ENCODE results near the gene ACKR3. TPM values are rescaled to one million over a fixed set of nuclear protein-coding genes. Genes with fewer than 3 reads are reported as not detected.

ACKR3 gene
- total RNA-seq, 1 donor from 2014 or later: 75.6 TPM

DNA sequence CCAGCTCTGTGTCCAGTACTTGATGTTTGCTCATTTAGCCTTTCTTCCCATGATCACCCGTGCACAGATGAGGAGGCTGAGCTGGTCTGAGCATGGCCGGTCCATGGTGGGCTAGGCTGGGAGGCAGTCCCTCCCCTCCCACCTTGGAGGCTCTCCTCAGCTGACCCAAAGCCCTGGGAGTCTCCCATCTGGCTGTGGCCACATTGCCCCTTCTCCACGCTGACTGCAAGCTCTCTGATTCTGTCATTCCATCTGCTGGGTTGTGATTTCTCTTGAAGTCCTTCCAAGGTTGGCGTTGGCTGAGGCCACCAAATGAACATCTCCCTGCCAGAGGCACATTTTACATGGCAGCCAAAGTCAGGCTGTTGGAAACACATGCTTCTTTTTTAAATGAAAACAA, 44.0 kb downstream of the ACKR3 start:
- Histone ChIP-seq H3K36me3 (no peaks in the 10 kb centered on the region), H3K27me3 (no peaks in the 10 kb centered on the region), H3K9me3 (no peaks in the 10 kb centered on the region), H3K27ac (no peak overlapping the region), H3K4me3 (no peak overlapping the region), H3K4me1 (no peaks in the 10 kb centered on the region)
- DNase-seq (ENCODE audit: low spot score in 2 of 2): no peak
- intact Hi-C loops (cut with DNase I): no loop called here
- TF ChIP-seq, protein P1, sequence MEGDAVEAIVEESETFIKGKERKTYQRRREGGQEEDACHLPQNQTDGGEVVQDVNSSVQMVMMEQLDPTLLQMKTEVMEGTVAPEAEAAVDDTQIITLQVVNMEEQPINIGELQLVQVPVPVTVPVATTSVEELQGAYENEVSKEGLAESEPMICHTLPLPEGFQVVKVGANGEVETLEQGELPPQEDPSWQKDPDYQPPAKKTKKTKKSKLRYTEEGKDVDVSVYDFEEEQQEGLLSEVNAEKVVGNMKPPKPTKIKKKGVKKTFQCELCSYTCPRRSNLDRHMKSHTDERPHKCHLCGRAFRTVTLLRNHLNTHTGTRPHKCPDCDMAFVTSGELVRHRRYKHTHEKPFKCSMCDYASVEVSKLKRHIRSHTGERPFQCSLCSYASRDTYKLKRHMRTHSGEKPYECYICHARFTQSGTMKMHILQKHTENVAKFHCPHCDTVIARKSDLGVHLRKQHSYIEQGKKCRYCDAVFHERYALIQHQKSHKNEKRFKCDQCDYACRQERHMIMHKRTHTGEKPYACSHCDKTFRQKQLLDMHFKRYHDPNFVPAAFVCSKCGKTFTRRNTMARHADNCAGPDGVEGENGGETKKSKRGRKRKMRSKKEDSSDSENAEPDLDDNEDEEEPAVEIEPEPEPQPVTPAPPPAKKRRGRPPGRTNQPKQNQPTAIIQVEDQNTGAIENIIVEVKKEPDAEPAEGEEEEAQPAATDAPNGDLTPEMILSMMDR (IDR thresholded peaks at IDR 0.05): no peak

DNA sequence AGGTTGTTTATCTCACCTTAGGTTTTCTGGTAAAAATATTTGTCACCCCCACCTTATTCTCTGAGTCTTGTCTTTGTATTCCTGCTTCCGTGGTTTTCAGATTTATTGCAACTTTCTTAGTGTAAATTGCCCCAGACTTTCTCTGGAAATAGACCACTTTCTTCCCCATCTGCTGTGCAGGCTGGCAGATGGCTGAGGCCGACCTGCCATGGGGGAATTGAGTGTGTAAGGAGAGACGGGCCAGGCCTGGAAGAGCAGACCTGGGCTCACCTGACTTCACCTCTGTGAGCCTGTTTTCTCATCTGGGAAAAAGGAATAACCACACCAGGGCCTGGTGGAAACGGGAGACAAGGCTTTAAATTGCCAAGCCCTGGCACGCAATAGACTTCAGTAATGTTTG, 44.9 kb downstream of the ACKR3 start:
- no peaks in the 10 kb centered on the region for H3K9me3 ChIP-seq
- H3K27ac ChIP-seq: no peak overlapping the region
- H3K36me3 ChIP-seq: no peaks in the 10 kb centered on the region
- H3K4me3 ChIP-seq: no peak overlapping the region
- no peak for DNase-seq (ENCODE audit: low spot score in 2 of 2)
- TF ChIP-seq, protein P1 (IDR thresholded peaks at IDR 0.05): no peak
- H3K4me1 ChIP-seq: no peaks in the 10 kb centered on the region
- intact Hi-C loops (cut with DNase I): no loop called here
- H3K27me3 ChIP-seq: no peaks in the 10 kb centered on the region

DNA sequence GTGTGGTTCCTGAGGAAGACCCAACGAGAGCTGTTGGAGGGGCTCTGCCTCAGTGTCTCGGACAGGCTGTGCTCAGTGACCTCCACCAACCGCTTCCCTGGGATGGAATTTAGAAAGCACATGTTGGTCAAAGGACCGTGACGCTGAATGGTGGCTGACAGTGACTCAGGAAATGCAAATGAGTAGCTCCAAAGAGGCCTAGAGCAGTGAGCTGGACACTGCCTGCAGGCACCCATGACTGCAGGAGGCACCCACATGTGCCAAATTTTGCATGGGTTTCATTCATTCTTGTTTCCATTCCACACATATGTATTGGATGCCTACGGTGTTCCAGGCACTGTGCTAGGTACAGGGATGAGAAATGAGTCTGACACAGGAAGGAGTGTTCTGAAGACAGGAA, 46.4 kb downstream of the ACKR3 start:
- no peak overlapping the region for H3K27ac ChIP-seq
- DNase-seq (ENCODE audit: low spot score in 2 of 2): no peak
- intact Hi-C loops (cut with DNase I): no loop called here
- no peak overlapping the region for H3K4me3 ChIP-seq
- no peaks in the 10 kb centered on the region for H3K9me3 ChIP-seq
- no peaks in the 10 kb centered on the region for H3K36me3 ChIP-seq
- H3K4me1 ChIP-seq: no peaks in the 10 kb centered on the region
- H3K27me3 ChIP-seq: no peaks in the 10 kb centered on the region
- TF ChIP-seq, protein P1 (IDR thresholded peaks at IDR 0.05): no peak

DNA sequence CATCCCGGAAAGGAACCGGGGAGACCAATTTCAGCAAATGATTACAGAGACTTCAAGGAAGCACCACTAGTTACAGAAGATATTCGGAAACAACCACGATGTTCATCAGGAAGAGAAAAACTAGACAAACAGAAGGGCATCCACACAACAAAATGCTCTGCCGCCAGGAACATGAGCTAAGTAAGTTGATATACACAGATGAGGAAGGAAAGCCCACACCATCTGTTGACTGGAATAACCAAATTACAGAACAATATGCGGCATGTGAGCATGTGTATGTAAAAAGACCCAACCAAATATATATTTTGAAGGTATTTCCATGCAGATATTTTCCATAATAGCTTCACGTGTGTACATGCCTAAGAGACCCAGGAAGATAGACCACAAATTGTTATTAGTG, 47.0 kb downstream of the ACKR3 start:
- DNase-seq (ENCODE audit: low spot score in 2 of 2): no peak
- no peaks in the 10 kb centered on the region for H3K27me3 ChIP-seq
- intact Hi-C loops (cut with DNase I): no loop called here
- TF ChIP-seq, protein P1 (IDR thresholded peaks at IDR 0.05): no peak
- H3K36me3 ChIP-seq: no peaks in the 10 kb centered on the region
- no peak overlapping the region for H3K4me3 ChIP-seq
- no peaks in the 10 kb centered on the region for H3K9me3 ChIP-seq
- H3K4me1 ChIP-seq: no peaks in the 10 kb centered on the region
- H3K27ac ChIP-seq: no peak overlapping the region

DNA sequence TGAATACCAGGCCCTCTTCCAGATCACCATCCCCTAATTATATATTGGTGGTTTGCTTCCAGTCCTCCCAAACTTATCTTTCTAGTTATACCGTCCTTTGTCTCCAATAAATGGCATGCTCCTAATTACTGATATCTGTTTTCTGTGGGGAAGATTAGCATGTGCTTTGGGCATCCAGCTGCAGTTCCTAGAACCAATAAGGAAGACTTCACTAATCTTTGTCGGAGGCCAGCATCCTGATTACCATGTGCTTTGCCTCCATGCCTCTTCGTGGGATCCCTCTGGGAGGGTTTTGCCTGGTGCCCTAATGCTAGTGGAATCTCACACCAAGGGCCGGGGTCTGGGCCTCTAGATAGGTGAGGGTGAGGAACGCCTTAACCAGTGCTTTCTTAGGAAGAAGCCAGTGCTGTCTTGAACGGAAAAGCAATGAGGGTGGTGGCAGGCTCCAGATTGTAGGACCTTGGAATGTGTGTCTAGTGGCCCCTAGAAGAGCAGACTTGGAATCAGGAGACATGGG, 47.7 kb downstream of the ACKR3 start:
- DNase-seq (ENCODE audit: low spot score in 2 of 2): no peak
- H3K4me1 ChIP-seq: no peaks in the 10 kb centered on the region
- no peaks in the 10 kb centered on the region for H3K27me3 ChIP-seq
- TF ChIP-seq, protein P1 (IDR thresholded peaks at IDR 0.05): no peak
- intact Hi-C loops (cut with DNase I): no loop called here
- H3K36me3 ChIP-seq: no peaks in the 10 kb centered on the region
- no peak overlapping the region for H3K27ac ChIP-seq
- H3K4me3 ChIP-seq: no peak overlapping the region
- H3K9me3 ChIP-seq: no peaks in the 10 kb centered on the region

DNA sequence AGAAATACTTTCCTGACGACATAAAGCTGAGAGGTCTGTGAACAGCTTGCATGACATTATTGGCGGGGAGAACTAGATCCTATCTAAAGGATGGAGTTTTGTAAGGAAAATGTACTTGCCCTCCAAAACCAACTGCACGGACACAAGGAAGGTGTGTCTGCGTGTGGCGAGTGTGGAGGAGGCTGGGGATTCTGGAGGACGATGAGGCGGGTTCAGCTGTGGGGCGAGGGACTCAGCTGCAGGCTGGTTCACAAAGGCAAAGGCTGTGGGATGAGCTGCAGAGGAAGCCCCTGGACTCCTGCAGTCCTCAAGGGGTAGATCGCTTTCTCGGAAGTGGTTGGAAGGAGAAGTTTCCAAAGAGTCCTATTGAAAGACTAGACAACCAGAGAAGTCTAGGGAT, 48.2 kb downstream of the ACKR3 start:
- TF ChIP-seq, protein P1 (IDR thresholded peaks at IDR 0.05): no peak
- no peak for DNase-seq (ENCODE audit: low spot score in 2 of 2)
- no peaks in the 10 kb centered on the region for H3K27me3 ChIP-seq
- no peaks in the 10 kb centered on the region for H3K36me3 ChIP-seq
- H3K4me3 ChIP-seq: no peak overlapping the region
- intact Hi-C loops (cut with DNase I): no loop called here
- no peak overlapping the region for H3K27ac ChIP-seq
- no peaks in the 10 kb centered on the region for H3K4me1 ChIP-seq
- H3K9me3 ChIP-seq: no peaks in the 10 kb centered on the region

Measured in ascending aorta (tissue), 2 donors.